A172 (cell line): ENCODE measurements around the gene CHAC2. TPM values are rescaled to one million over a fixed set of nuclear protein-coding genes. Genes with fewer than 3 reads are reported as not detected.

ENCODE experiments used
- total RNA-seq: library from RNA; depleted of rRNA; stranded (reverse); fragments of >200 nt; shearing (Covaris generic); gene quantifications from 2 replicates; pipeline ENCODE4 v1.2.3, GENCODE V29; 2014; rRNA removed

Gene CHAC2
- total RNA-seq, 1 experiment from 2014 or later = 22.5 TPM

Other genes starting within 250 kb of the CHAC2 start
- gene ASB3, start 19.1 kb downstream of the CHAC2 start, total RNA-seq = 22.1 and 33.1 TPM in 2 replicates
- gene ERLEC1, start 19.2 kb downstream of the CHAC2 start, total RNA-seq = 68.9 and 76.3 TPM in 2 replicates
- 0.81 and 1.3 TPM in 2 replicates for gene GPR75, start 92.2 kb downstream of the CHAC2 start, total RNA-seq
- 36.1 and 41.1 TPM in 2 replicates for gene PSME4, start 203.2 kb downstream of the CHAC2 start, total RNA-seq